GM23338 (cell line): Measurements from ENCODE around the gene TMEM236. TPM values are rescaled to one million over a fixed set of nuclear protein-coding genes. Genes with fewer than 3 reads are reported as not detected.

ENCODE experiments used
- ATAC-seq: fragments of 200-7000 bp; cut with Tn5 transposase; 3 replicates; pipeline ENCODE4 v1.9.1; 2020
- DNase-seq: peaks from one replicate; pipeline ENCODE4 v3.0.0-alpha.2; 2015; ENCODE audit warnings: low spot score
- H2AFZ ChIP-seq: fragments of 200-600 bp; sonication (generic); 2 replicates; pipeline ENCODE4 v1.8.0; 2016; ENCODE audit warnings: antibody characterized with exemption, mild to moderate bottlenecking, moderate library complexity
- H3F3A ChIP-seq: fragments of 200-600 bp; sonication (generic); replicated peaks from 2 replicates; pipeline ENCODE4 v1.8.0; 2017; ENCODE audit warnings: antibody characterized with exemption, mixed run types, low read depth
- H3K27ac ChIP-seq: fragments of 200-600 bp; sonication (generic); 2 replicates; pipeline ENCODE4 v1.6.1; 2016; ENCODE audit warnings: low read depth
- H3K27me3 ChIP-seq: fragments of 200-600 bp; sonication (generic); 2 replicates; pipeline ENCODE4 v1.8.0; 2016; ENCODE audit warnings: mild to moderate bottlenecking, mixed run types, moderate library complexity; ENCODE audit not compliant: insufficient read depth
- H3K36me3 ChIP-seq: fragments of 200-600 bp; sonication (generic); 2 replicates; pipeline ENCODE4 v1.8.0; 2016; ENCODE audit warnings: mild to moderate bottlenecking; ENCODE audit not compliant: insufficient read depth
- H3K4me1 ChIP-seq: fragments of 200-600 bp; sonication (generic); 2 replicates; pipeline ENCODE4 v1.8.0; 2016; ENCODE audit warnings: mild to moderate bottlenecking, moderate library complexity; ENCODE audit not compliant: insufficient read depth
- H3K4me2 ChIP-seq: fragments of 200-600 bp; sonication (generic); 2 replicates; pipeline ENCODE4 v1.7.1; 2017; ENCODE audit warnings: mixed run types
- H3K4me3 ChIP-seq: fragments of 200-600 bp; sonication (generic); 2 replicates; pipeline ENCODE4 v1.6.1; 2016; ENCODE audit warnings: mixed run types
- H3K79me2 ChIP-seq: fragments of 200-600 bp; sonication (generic); replicated peaks from 2 replicates; pipeline ENCODE4 v1.8.0; 2017; ENCODE audit warnings: mild to moderate bottlenecking; ENCODE audit not compliant: insufficient read depth
- H3K9me2 ChIP-seq: fragments of 200-600 bp; sonication (generic); 2 replicates; pipeline ENCODE4 v1.8.0; 2017; ENCODE audit not compliant: insufficient read depth
- H4K20me1 ChIP-seq: fragments of 200-600 bp; sonication (generic); replicated peaks from 2 replicates; pipeline ENCODE4 v1.8.0; 2017; ENCODE audit warnings: mild to moderate bottlenecking; ENCODE audit not compliant: insufficient read depth
- H3K27ac Mint-ChIP-seq: 2 replicates; pipeline ENCODE4 v1.8.0; 2020; ENCODE audit warnings: inconsistent platforms, mild to moderate bottlenecking, moderate library complexity, mixed read lengths
- H3K27me3 Mint-ChIP-seq: 3 replicates; pipeline ENCODE4 v1.8.0; 2022; ENCODE audit warnings: low read depth, mild to moderate bottlenecking, moderate library complexity, mixed read lengths, inconsistent platforms; ENCODE audit not compliant: insufficient read depth, poor library complexity
- H3K36me3 Mint-ChIP-seq: 3 replicates; pipeline ENCODE4 v1.8.0; 2021; ENCODE audit warnings: low read depth, mild to moderate bottlenecking, inconsistent platforms, moderate library complexity, mixed read lengths
- H3K4me1 Mint-ChIP-seq: 3 replicates; pipeline ENCODE4 v1.8.0; 2020; ENCODE audit warnings: mild to moderate bottlenecking, inconsistent platforms, mixed read lengths
- H3K4me3 Mint-ChIP-seq: 3 replicates; pipeline ENCODE4 v1.8.0; 2021; ENCODE audit warnings: moderate library complexity, mild to moderate bottlenecking, inconsistent platforms, mixed read lengths
- H3K9me3 Mint-ChIP-seq: 3 replicates; pipeline ENCODE4 v1.8.0; 2020; ENCODE audit warnings: moderate library complexity, mild to moderate bottlenecking, inconsistent platforms, mixed read lengths
- NANOG ChIP-seq: IDR thresholded peaks from 2 replicates; pipeline ENCODE4 v1.6.1; 2016; ENCODE audit warnings: antibody characterized with exemption, borderline replicate concordance
- STAT1 ChIP-seq: IDR thresholded peaks from one replicate; pipeline ENCODE4 v1.6.1; 2016; ENCODE audit warnings: antibody characterized with exemption; ENCODE audit not compliant: unreplicated experiment
- ZNF114 ChIP-seq: fragments of 250-450 bp; sonication (Bioruptor Pico); IDR thresholded peaks from 2 replicates; pipeline ENCODE4 v1.5.0; 2020; ENCODE audit warnings: mild to moderate bottlenecking, moderate library complexity
- polyA plus RNA-seq: library from polyadenylated mRNA; unstranded; fragments of >200 nt; fragmentation: Nextera tagmentation; extraction: Ambion mirVana; gene quantifications from 2 replicates; pipeline ENCODE4 v1.2.1, GENCODE V29; 2016
- total RNA-seq: library from RNA; depleted of rRNA; stranded (reverse); fragments of >200 nt; shearing (Covaris generic); gene quantifications from 2 replicates; pipeline ENCODE4 v1.2.3, GENCODE V29; 2014
- TF ChIP-seq, protein P1 (sequence below): fragments of 250-450 bp; sonication (Bioruptor Pico); IDR thresholded peaks from 2 replicates; pipeline ENCODE4 v1.5.0; 2020; ENCODE audit warnings: mild to moderate bottlenecking, moderate library complexity
- TF ChIP-seq, protein P2 (sequence below): IDR thresholded peaks from one replicate; pipeline ENCODE4 v1.6.1; 2018; ENCODE audit warnings: antibody characterized with exemption; ENCODE audit not compliant: unreplicated experiment

The TMEM236 gene
- total and polyA plus RNA-seq, 2 experiments from 2014 or later, result 0.03 TPM

DNA sequence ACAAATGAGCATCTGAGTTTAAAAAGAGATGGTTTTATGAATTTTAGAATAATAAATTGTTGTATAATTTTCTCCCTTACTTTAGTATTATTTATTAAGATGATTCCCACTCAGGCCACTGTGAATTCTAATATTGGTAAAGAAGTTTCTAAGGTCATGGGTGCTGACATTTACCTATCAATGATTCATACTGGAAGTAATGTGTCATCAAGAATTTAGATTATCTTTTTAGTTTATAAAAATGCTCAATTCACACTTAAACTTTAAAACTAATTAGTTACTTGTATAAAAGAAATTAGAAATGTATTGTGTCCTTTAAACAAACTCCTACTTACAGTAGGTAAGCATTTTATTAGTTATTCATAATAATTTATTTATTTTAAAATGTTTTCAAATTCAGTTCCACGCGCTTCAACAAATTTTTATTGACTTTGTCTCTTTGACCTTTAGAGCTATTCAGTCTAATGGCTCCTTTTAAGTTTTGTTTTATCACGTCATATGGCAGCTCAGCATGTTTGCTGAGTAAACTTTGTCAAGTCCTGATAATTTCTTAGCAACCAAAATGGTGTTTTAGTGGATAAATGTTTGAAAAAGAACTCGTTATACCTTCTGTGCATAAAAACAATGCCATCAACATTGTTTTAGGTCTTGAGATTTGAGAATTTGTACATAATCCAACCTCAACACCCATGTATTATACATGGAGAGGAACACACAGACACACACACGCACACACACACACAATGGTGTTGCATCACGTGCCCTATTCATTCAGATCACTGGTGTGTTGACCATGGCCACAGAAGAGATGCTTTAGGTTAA is 42.0 kb downstream of the TMEM236 start:
- ATAC-seq (no peak), DNase-seq (no peak)
- Mint-ChIP-seq H3K27me3 (no peaks in the 10 kb centered on the region), H3K27ac (no peak overlapping the region), H3K4me3 (no peak overlapping the region), H3K4me1 (no peaks in the 10 kb centered on the region), H3K9me3 (peaks cover 13% of the 10 kb centered on the region), H3K36me3 (peaks cover 10% of the 10 kb centered on the region; the same call in 2 of the 3 replicates)
- no peaks in the 10 kb centered on the region for H3K79me2 ChIP-seq
- H3K27me3 ChIP-seq, result no peaks in the 10 kb centered on the region
- H3K4me3 ChIP-seq, result no peak overlapping the region
- H3K27ac ChIP-seq, result no peak overlapping the region
- no peak overlapping the region for H3K4me2 ChIP-seq
- H3K9me2 ChIP-seq, result no peaks in the 10 kb centered on the region
- H4K20me1 ChIP-seq, result no peaks in the 10 kb centered on the region
- no peak for TF ChIP-seq STAT1
- TF ChIP-seq, protein P1, sequence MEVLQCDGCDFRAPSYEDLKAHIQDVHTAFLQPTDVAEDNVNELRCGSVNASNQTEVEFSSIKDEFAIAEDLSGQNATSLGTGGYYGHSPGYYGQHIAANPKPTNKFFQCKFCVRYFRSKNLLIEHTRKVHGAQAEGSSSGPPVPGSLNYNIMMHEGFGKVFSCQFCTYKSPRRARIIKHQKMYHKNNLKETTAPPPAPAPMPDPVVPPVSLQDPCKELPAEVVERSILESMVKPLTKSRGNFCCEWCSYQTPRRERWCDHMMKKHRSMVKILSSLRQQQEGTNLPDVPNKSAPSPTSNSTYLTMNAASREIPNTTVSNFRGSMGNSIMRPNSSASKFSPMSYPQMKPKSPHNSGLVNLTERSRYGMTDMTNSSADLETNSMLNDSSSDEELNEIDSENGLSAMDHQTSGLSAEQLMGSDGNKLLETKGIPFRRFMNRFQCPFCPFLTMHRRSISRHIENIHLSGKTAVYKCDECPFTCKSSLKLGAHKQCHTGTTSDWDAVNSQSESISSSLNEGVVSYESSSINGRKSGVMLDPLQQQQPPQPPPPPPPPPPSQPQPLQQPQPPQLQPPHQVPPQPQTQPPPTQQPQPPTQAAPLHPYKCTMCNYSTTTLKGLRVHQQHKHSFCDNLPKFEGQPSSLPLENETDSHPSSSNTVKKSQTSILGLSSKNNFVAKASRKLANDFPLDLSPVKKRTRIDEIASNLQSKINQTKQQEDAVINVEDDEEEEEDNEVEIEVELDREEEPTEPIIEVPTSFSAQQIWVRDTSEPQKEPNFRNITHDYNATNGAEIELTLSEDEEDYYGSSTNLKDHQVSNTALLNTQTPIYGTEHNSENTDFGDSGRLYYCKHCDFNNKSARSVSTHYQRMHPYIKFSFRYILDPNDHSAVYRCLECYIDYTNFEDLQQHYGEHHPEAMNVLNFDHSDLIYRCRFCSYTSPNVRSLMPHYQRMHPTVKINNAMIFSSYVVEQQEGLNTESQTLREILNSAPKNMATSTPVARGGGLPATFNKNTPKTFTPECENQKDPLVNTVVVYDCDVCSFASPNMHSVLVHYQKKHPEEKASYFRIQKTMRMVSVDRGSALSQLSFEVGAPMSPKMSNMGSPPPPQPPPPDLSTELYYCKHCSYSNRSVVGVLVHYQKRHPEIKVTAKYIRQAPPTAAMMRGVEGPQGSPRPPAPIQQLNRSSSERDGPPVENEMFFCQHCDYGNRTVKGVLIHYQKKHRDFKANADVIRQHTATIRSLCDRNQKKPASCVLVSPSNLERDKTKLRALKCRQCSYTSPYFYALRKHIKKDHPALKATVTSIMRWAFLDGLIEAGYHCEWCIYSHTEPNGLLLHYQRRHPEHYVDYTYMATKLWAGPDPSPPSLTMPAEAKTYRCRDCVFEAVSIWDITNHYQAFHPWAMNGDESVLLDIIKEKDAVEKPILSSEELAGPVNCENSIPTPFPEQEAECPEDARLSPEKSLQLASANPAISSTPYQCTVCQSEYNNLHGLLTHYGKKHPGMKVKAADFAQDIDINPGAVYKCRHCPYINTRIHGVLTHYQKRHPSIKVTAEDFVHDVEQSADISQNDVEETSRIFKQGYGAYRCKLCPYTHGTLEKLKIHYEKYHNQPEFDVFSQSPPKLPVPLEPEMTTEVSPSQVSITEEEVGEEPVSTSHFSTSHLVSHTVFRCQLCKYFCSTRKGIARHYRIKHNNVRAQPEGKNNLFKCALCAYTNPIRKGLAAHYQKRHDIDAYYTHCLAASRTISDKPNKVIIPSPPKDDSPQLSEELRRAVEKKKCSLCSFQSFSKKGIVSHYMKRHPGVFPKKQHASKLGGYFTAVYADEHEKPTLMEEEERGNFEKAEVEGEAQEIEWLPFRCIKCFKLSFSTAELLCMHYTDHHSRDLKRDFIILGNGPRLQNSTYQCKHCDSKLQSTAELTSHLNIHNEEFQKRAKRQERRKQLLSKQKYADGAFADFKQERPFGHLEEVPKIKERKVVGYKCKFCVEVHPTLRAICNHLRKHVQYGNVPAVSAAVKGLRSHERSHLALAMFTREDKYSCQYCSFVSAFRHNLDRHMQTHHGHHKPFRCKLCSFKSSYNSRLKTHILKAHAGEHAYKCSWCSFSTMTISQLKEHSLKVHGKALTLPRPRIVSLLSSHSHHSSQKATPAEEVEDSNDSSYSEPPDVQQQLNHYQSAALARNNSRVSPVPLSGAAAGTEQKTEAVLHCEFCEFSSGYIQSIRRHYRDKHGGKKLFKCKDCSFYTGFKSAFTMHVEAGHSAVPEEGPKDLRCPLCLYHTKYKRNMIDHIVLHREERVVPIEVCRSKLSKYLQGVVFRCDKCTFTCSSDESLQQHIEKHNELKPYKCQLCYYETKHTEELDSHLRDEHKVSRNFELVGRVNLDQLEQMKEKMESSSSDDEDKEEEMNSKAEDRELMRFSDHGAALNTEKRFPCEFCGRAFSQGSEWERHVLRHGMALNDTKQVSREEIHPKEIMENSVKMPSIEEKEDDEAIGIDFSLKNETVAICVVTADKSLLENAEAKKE, result no peak
- no peak for TF ChIP-seq NANOG
- TF ChIP-seq, protein P2, sequence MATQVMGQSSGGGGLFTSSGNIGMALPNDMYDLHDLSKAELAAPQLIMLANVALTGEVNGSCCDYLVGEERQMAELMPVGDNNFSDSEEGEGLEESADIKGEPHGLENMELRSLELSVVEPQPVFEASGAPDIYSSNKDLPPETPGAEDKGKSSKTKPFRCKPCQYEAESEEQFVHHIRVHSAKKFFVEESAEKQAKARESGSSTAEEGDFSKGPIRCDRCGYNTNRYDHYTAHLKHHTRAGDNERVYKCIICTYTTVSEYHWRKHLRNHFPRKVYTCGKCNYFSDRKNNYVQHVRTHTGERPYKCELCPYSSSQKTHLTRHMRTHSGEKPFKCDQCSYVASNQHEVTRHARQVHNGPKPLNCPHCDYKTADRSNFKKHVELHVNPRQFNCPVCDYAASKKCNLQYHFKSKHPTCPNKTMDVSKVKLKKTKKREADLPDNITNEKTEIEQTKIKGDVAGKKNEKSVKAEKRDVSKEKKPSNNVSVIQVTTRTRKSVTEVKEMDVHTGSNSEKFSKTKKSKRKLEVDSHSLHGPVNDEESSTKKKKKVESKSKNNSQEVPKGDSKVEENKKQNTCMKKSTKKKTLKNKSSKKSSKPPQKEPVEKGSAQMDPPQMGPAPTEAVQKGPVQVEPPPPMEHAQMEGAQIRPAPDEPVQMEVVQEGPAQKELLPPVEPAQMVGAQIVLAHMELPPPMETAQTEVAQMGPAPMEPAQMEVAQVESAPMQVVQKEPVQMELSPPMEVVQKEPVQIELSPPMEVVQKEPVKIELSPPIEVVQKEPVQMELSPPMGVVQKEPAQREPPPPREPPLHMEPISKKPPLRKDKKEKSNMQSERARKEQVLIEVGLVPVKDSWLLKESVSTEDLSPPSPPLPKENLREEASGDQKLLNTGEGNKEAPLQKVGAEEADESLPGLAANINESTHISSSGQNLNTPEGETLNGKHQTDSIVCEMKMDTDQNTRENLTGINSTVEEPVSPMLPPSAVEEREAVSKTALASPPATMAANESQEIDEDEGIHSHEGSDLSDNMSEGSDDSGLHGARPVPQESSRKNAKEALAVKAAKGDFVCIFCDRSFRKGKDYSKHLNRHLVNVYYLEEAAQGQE, result no peak
- no peak for TF ChIP-seq ZNF114 (CRISPR knock-in tag)
- H3F3A ChIP-seq, result no peaks in the 10 kb centered on the region
- H2AFZ ChIP-seq, result no peak overlapping the region
- no peaks in the 10 kb centered on the region for H3K4me1 ChIP-seq
- no peaks in the 10 kb centered on the region for H3K36me3 ChIP-seq
